Daoy (cell line): ENCODE measurements around the gene IL21R. TPM values are rescaled to one million over a fixed set of nuclear protein-coding genes. Genes with fewer than 3 reads are reported as not detected.
"Not testable (repeated sequence)": the region's sequence is repeated elsewhere in the genome, so short reads cannot be mapped to it uniquely, and the experiment has no call there.

Experiments
- DNase-seq: peaks from one replicate; pipeline ENCODE4 v3.0.0-alpha.2; 2015; ENCODE audit warnings: low read depth
- total RNA-seq: library from RNA; depleted of rRNA; stranded (reverse); fragments of >200 nt; shearing (Covaris generic); gene quantifications from 2 replicates; pipeline ENCODE4 v1.2.3, GENCODE V29; 2014

IL21R gene
- total RNA-seq, 1 experiment from 2014 or later, result not detected

GRCh38 chr16:27444015-27444414 is 42.0 kb downstream of the IL21R start:
- DNase-seq, result no peak

- no peak for DNase-seq
Measured at GRCh38 chr16:27444470-27444869, 42.5 kb downstream of the IL21R start.

- DNase-seq, result no peak
Measured at GRCh38 chr16:27445502-27446175, 43.7 kb downstream of the IL21R start.

GRCh38 chr16:27446721-27447120 is 44.7 kb downstream of the IL21R start:
- DNase-seq, result no peak

GRCh38 chr16:27447301-27447700 is 45.3 kb downstream of the IL21R start:
- no peak for DNase-seq

GRCh38 chr16:27448532-27449433 is 46.8 kb downstream of the IL21R start:
- DNase-seq, result no peak

GRCh38 chr16:27449434-27450195 is 47.6 kb downstream of the IL21R start:
- no peak for DNase-seq

GRCh38 chr16:27450196-27450549 is 48.2 kb downstream of the IL21R start:
- DNase-seq, result no peak

- no peak for DNase-seq
Measured at GRCh38 chr16:27452569-27453493, 50.9 kb downstream of the IL21R start.

- DNase-seq, result no peak
Measured at GRCh38 chr16:27453494-27453825, 51.5 kb downstream of the IL21R start.

GRCh38 chr16:27455700-27456099 is 53.7 kb downstream of the IL21R start:
- no peak for DNase-seq

GRCh38 chr16:27457605-27457900 is 55.6 kb downstream of the IL21R start:
- DNase-seq, result not testable (repeated sequence)

- DNase-seq, result no peak
Measured at GRCh38 chr16:27458258-27458657, 56.3 kb downstream of the IL21R start.

GRCh38 chr16:27458987-27459688 is 57.2 kb downstream of the IL21R start:
- no peak for DNase-seq

GRCh38 chr16:27460213-27460612 is 58.2 kb downstream of the IL21R start:
- no peak for DNase-seq

- no peak for DNase-seq
Measured at GRCh38 chr16:27460663-27461482, 58.9 kb downstream of the IL21R start.

- no peak for DNase-seq
Measured at GRCh38 chr16:27461483-27462171, 59.7 kb downstream of the IL21R start.

GRCh38 chr16:27462200-27462845 is 60.3 kb downstream of the IL21R start:
- DNase-seq, result no peak
